ENCODE data around the gene TTC7B. TPM values are rescaled to one million over a fixed set of nuclear protein-coding genes. Genes with fewer than 3 reads are reported as not detected.
A peak's percentile ranks its signal among the peaks of the same experiment; 100 is the strongest.

Gene TTC7B
- total and polyA plus RNA-seq, 2 of the 13 experiments (the other 11 are each of a cell fraction or from before 2014, with no cell fraction given), result 1.3 to 3.2 TPM

GRCh38 chr14:90513161-90514014 is 302.8 kb downstream of the TTC7B start (continued):
- TF ChIP-seq ZXDC (CRISPR knock-in tag; IDR thresholded peaks at IDR 0.05), result no peak
- TF ChIP-seq DMAP1 (CRISPR knock-in tag; IDR thresholded peaks at IDR 0.05), result 0 out of 2 replicates have a peak, but pooled peaks have one; percentile 39
- no peak for TF ChIP-seq ZBTB49 (CRISPR knock-in tag; IDR thresholded peaks at IDR 0.05; ENCODE audit: borderline replicate concordance)
- TF ChIP-seq ZNF446 (CRISPR knock-in tag; IDR thresholded peaks at IDR 0.05), result no peak
- no peak for TF ChIP-seq ZSCAN21 (CRISPR knock-in tag; IDR thresholded peaks at IDR 0.05; ENCODE audit: borderline replicate concordance)
- no peak for TF ChIP-seq ZNF563 (CRISPR knock-in tag; IDR thresholded peaks at IDR 0.05)
- no peak for TF ChIP-seq MAF1 (CRISPR knock-in tag; IDR thresholded peaks at IDR 0.05; ENCODE audit: borderline replicate concordance)
- TF ChIP-seq, protein P1, sequence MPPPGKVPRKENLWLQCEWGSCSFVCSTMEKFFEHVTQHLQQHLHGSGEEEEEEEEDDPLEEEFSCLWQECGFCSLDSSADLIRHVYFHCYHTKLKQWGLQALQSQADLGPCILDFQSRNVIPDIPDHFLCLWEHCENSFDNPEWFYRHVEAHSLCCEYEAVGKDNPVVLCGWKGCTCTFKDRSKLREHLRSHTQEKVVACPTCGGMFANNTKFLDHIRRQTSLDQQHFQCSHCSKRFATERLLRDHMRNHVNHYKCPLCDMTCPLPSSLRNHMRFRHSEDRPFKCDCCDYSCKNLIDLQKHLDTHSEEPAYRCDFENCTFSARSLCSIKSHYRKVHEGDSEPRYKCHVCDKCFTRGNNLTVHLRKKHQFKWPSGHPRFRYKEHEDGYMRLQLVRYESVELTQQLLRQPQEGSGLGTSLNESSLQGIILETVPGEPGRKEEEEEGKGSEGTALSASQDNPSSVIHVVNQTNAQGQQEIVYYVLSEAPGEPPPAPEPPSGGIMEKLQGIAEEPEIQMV (CRISPR knock-in tag; IDR thresholded peaks at IDR 0.05; ENCODE audit: low read depth), result no peak
- no peak for TF ChIP-seq HMG20B (CRISPR knock-in tag; conservative IDR thresholded peaks at IDR 0.05)
- TF ChIP-seq NFIB (CRISPR knock-in tag; IDR thresholded peaks at IDR 0.05; ENCODE audit: borderline replicate concordance), result no peak
- TF ChIP-seq TBX2 (CRISPR knock-in tag; IDR thresholded peaks at IDR 0.05; ENCODE audit: borderline replicate concordance), result peak; percentile 90
- TF ChIP-seq SNAI1 (CRISPR knock-in tag; IDR thresholded peaks at IDR 0.05; ENCODE audit: borderline replicate concordance), result no peak
- TF ChIP-seq ZBTB44 (CRISPR knock-in tag; IDR thresholded peaks at IDR 0.05), result no peak
- no peak for TF ChIP-seq ZFP41 (CRISPR knock-in tag; IDR thresholded peaks at IDR 0.05; ENCODE audit: borderline replicate concordance)
- TF ChIP-seq ESRRA (CRISPR knock-in tag; IDR thresholded peaks at IDR 0.05; ENCODE audit: low read depth), result peak; percentile 58; the same call in 1 of the 2 replicates
- no peak for TF ChIP-seq BCL3 (CRISPR knock-in tag; IDR thresholded peaks at IDR 0.05)
- TF ChIP-seq ZFX (CRISPR knock-in tag; IDR thresholded peaks at IDR 0.05; ENCODE audit: low read depth), result peak; percentile 86
- 0 out of 2 replicates have a peak, but pooled peaks have one; percentile 52 for TF ChIP-seq ZNF33B (CRISPR knock-in tag; IDR thresholded peaks at IDR 0.05)
- no peak for TF ChIP-seq ATF1 (CRISPR knock-in tag; IDR thresholded peaks at IDR 0.05)
